HTR-8/SVneo (cell line): ENCODE measurements around the gene VIPR2.

Experiments used
- DNase-seq: peaks from one replicate; pipeline ENCODE4 v3.0.0; 2011; ENCODE audit warnings: low spot score, mixed read lengths; ENCODE audit not compliant: insufficient read length
- FAIRE-seq: peaks from 2 replicates; lab custom pipeline; 2011; peaks lifted over from hg19 to GRCh38; lab: Jason Lieb, UNC

The VIPR2 gene

GRCh38 chr7:159071260-159071659 lies 73.4 kb downstream of the VIPR2 start:
- DNase-seq (no peak), FAIRE-seq (no peak)

- FAIRE-seq (no peak), DNase-seq (no peak)
These were observed 74.1 kb downstream of the VIPR2 start for GRCh38 chr7:159070431-159071148.

GRCh38 chr7:159068893-159069448 lies 75.7 kb downstream of the VIPR2 start:
- FAIRE-seq: no peak
- no peak for DNase-seq

GRCh38 chr7:159068488-159068811 lies 76.2 kb downstream of the VIPR2 start:
- no peak for FAIRE-seq
- no peak for DNase-seq

- no peak for DNase-seq
- FAIRE-seq: no peak
These were observed 76.8 kb downstream of the VIPR2 start for GRCh38 chr7:159067576-159068487.

GRCh38 chr7:159066816-159067575 lies 77.7 kb downstream of the VIPR2 start:
- FAIRE-seq (no peak), DNase-seq (no peak)

GRCh38 chr7:159065852-159066480 lies 78.7 kb downstream of the VIPR2 start:
- FAIRE-seq: no peak
- no peak for DNase-seq

GRCh38 chr7:159064816-159065510 lies 79.7 kb downstream of the VIPR2 start:
- DNase-seq (no peak), FAIRE-seq (no peak)

GRCh38 chr7:159064121-159064815 lies 80.4 kb downstream of the VIPR2 start:
- DNase-seq (no peak), FAIRE-seq (no peak)

GRCh38 chr7:159063046-159063840 lies 81.4 kb downstream of the VIPR2 start:
- no peak for DNase-seq
- no peak for FAIRE-seq

GRCh38 chr7:159062569-159062968 lies 82.1 kb downstream of the VIPR2 start:
- DNase-seq: no peak
- no peak for FAIRE-seq

- FAIRE-seq (no peak), DNase-seq (no peak)
These were observed 82.9 kb downstream of the VIPR2 start for GRCh38 chr7:159061674-159062212.

- DNase-seq (no peak), FAIRE-seq (no peak)
These were observed 83.5 kb downstream of the VIPR2 start for GRCh38 chr7:159061209-159061608.

GRCh38 chr7:159060440-159060839 lies 84.2 kb downstream of the VIPR2 start:
- no peak for FAIRE-seq

GRCh38 chr7:159059629-159060028 lies 85.0 kb downstream of the VIPR2 start:
- FAIRE-seq: no peak

More at GRCh38 chr7:159060440-159060839, 84.2 kb downstream of the VIPR2 start:
- no peak for DNase-seq

GRCh38 chr7:159057647-159058046 lies 87.0 kb downstream of the VIPR2 start:
- FAIRE-seq (no peak), DNase-seq (no peak)

More at GRCh38 chr7:159059629-159060028, 85.0 kb downstream of the VIPR2 start:
- DNase-seq: no peak

GRCh38 chr7:159056737-159057136 lies 87.9 kb downstream of the VIPR2 start:
- no peak for FAIRE-seq

GRCh38 chr7:159051916-159052315 lies 92.8 kb downstream of the VIPR2 start:
- FAIRE-seq: no peak
- DNase-seq: no peak

More at GRCh38 chr7:159056737-159057136, 87.9 kb downstream of the VIPR2 start:
- no peak for DNase-seq
